D721Med (cell line): ENCODE results near the gene POP4.

Experiments used
- DNase-seq: peaks from one replicate; pipeline ENCODE4 v3.0.0; 2011; ENCODE audit warnings: low spot score; ENCODE audit not compliant: insufficient read length
- FAIRE-seq: peaks from 2 replicates; lab custom pipeline; 2011; peaks lifted over from hg19 to GRCh38; lab: Jason Lieb, UNC
- CTCF ChIP-seq: IDR thresholded peaks from 2 replicates; pipeline ENCODE4 v1.5.1; 2012; ENCODE audit warnings: mild to moderate bottlenecking, control low read depth; ENCODE audit not compliant: insufficient read depth; ENCODE audit errors: missing control alignments

Gene POP4

GRCh38 chr19:29628661-29629385 is 22.7 kb downstream of the POP4 start:
- TF ChIP-seq CTCF: no peak
- DNase-seq (no peak), FAIRE-seq (no peak)

GRCh38 chr19:29629836-29630534 is 23.9 kb downstream of the POP4 start:
- no peak for FAIRE-seq
- DNase-seq: no peak
- TF ChIP-seq CTCF: no peak

DNA sequence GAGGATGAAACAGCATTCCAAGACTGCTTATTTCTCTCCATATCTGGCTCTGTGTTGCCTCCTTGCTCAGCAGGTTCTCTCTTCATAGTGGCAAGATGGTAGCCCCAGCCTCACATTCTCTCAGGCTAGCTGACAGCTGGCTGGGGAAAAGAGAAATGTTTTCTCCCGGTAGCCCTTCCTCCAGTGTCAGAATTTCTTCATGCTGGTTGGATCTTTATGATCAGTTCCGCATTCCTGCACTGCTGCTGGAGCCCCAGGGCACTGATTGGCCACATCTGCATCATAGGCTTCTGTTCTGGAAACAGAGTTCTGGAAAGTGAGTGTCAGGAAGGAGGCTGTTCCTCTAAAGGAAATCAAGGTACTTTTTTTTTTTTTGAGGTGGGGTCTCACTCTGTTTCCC is 24.6 kb downstream of the POP4 start:
- DNase-seq: no peak
- no peak for TF ChIP-seq CTCF
- FAIRE-seq: no peak

DNA sequence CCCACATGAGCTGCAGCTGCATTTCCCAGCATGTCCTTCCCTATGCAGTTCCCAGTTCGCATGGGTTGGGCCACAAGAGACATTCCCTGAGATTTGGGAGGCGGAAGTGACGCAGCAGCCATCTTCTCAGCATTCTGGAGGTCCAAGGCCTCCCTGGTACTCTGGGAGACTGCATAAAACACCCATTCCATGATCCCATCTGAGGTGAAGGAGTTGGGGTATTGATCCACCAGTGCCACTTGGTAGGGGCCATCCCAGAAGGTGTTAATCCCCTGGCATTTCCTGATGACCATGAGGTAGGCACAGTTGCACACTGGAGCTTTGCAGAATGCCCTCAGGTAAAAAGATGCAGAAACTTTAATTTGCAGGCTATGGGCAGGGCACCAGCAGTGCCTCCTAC is 25.4 kb downstream of the POP4 start:
- DNase-seq (no peak), FAIRE-seq (no peak)
- no peak for TF ChIP-seq CTCF

- FAIRE-seq: no peak
- no peak for TF ChIP-seq CTCF
- no peak for DNase-seq
These were observed 27.9 kb downstream of the POP4 start for GRCh38 chr19:29634002-29634401.

GRCh38 chr19:29634423-29635130 is 28.5 kb downstream of the POP4 start:
- DNase-seq (no peak), FAIRE-seq (no peak)
- no peak for TF ChIP-seq CTCF
